SU-DHL-6 (cell line): Measurements from ENCODE around the gene RPS28.
"Not testable (repeated sequence)": the region's sequence is repeated elsewhere in the genome, so short reads cannot be mapped to it uniquely, and the experiment has no call there.

Experiments
- H2AFZ ChIP-seq: fragments of 200-600 bp; sonication (generic); 2 replicates; pipeline ENCODE4 v1.6.1; 2014; ENCODE audit warnings: low read depth, mild to moderate bottlenecking, moderate library complexity, mixed read lengths, antibody characterized with exemption, low read length; ENCODE audit not compliant: severe bottlenecking
- H3F3A ChIP-seq: fragments of 200-600 bp; shearing (Covaris generic); 2 replicates; pipeline ENCODE4 v1.6.0; 2016; ENCODE audit warnings: antibody characterized with exemption, mild to moderate bottlenecking; ENCODE audit not compliant: insufficient read depth
- H3K27ac ChIP-seq: fragments of 200-600 bp; sonication (generic); 2 replicates; pipeline ENCODE4 v1.5.1; 2016; ENCODE audit warnings: low read depth, mild to moderate bottlenecking, low read length, moderate library complexity, mixed read lengths
- H3K27me3 ChIP-seq: fragments of 200-600 bp; sonication (generic), shearing (Covaris generic); 2 replicates; pipeline ENCODE4 v1.6.0; 2014; ENCODE audit warnings: mild to moderate bottlenecking, low read length
- H3K36me3 ChIP-seq: fragments of 200-600 bp; sonication (generic); 2 replicates; pipeline ENCODE4 v1.6.1; 2014; ENCODE audit warnings: mild to moderate bottlenecking, low read length, mixed read lengths
- H3K4me2 ChIP-seq: fragments of 300-600, 200-600 bp; shearing (Covaris generic), sonication (generic); 2 replicates; pipeline ENCODE4 v1.6.0; 2014; ENCODE audit warnings: low read length, low read depth, mild to moderate bottlenecking; ENCODE audit not compliant: poor library complexity, severe bottlenecking
- H3K4me3 ChIP-seq: fragments of 200-600 bp; sonication (generic); 2 replicates; pipeline ENCODE4 v1.5.1; 2014; ENCODE audit warnings: antibody characterized with exemption, low read length, mild to moderate bottlenecking, mixed read lengths; ENCODE audit not compliant: insufficient read depth, poor library complexity, severe bottlenecking
- H3K79me2 ChIP-seq: fragments of 200-600 bp; sonication (generic); 2 replicates; pipeline ENCODE4 v1.6.1; 2014; ENCODE audit warnings: mild to moderate bottlenecking, low read length, moderate library complexity; ENCODE audit not compliant: insufficient read depth
- H3K9ac ChIP-seq: fragments of 200-600 bp; sonication (generic); 2 replicates; pipeline ENCODE4 v1.7.0; 2014; ENCODE audit warnings: mild to moderate bottlenecking, low read length
- H3K9me2 ChIP-seq: fragments of 200-600 bp; sonication (generic); replicated peaks from 2 replicates; pipeline ENCODE4 v1.6.1; 2014; ENCODE audit warnings: low read length; ENCODE audit not compliant: insufficient read depth
- H3K9me3 ChIP-seq: fragments of 200-600 bp; sonication (generic); 2 replicates; pipeline ENCODE4 v1.6.1; 2014; ENCODE audit warnings: low read length, mixed read lengths; ENCODE audit not compliant: insufficient read depth
- H4K20me1 ChIP-seq: fragments of 200-600 bp; sonication (generic); 2 replicates; pipeline ENCODE4 v1.6.1; 2014; ENCODE audit warnings: low read depth, mild to moderate bottlenecking, antibody characterized with exemption, low read length, moderate library complexity, mixed read lengths
- EZH2phosphoT487 ChIP-seq: fragments of 200-600 bp; sonication (generic), shearing (Covaris generic); conservative IDR thresholded peaks from 2 replicates; pipeline ENCODE4 v1.6.1; 2018; ENCODE audit warnings: mild to moderate bottlenecking, antibody characterized with exemption, low read length, moderate library complexity, mixed read lengths
- TF ChIP-seq, protein P1 (sequence below): fragments of 200-600 bp; sonication (generic); IDR thresholded peaks from one replicate; pipeline ENCODE4 v1.5.1; 2017; ENCODE audit warnings: antibody characterized with exemption, mild to moderate bottlenecking, low read length, moderate library complexity; ENCODE audit not compliant: insufficient read depth, poor library complexity, severe bottlenecking

Gene RPS28

DNA sequence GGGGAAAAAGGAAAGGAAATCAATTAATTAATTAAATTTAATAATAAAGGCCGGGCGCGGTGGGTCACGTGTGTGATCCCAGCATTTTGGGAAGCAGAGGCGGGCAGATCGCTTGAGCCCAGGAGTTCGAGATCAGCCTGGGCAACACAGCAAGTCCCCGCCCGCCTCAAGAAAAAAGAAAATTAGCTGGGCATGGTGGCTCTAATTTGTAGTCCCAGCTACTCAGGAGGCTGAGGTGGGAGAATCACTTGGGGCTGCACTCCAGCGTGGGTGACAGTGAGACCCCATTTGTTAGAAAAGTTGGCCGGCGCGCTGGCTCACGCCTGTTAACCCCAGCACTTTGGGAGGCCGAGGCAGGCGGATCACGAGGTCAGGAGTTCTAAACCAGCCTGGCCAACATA, 12.4 kb upstream of the RPS28 start:
- peak overlapping the region; percentile 63 for H3K27ac ChIP-seq

DNA sequence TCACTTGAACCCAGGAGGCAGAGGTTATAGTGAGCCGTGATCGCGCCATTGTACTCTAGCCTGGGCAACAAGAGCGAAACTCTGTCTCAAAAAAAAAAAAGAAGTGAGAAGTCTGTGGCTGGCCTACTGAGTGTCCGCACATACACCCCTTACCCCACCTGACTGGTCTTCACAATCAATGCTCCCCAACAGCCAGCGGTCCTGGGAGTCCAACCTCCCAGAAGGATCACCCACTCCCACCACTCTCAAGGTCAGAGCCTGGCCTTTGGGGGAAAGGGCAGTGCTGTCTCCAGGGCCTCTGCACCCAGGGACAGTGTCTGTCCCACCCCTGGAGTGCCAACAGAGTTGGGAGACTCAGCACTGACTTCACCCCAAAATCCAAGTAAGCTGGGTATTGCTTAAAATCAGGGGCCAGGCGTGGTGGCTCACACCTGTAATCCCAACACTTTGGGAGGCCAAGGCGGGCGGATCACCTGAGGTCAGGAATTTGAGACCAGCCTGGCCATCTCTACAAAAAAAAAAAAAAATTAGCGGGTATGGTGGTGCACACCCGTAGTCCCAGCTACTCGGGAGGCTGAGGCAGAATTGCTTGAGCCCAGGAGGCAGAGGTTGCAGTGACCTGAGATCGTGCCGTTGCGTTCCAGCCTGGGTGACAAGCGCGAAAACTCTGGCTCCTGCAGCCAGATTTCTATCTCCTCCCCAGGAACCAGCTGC, 10.8 kb upstream of the RPS28 start:
- Histone ChIP-seq H3K27me3 (no peaks in the 10 kb centered on the region), H4K20me1 (no peaks in the 10 kb centered on the region), H3K36me3 (no peaks in the 10 kb centered on the region), H3K4me2 (no peak overlapping the region), H3K4me3 (no peak overlapping the region), H3K79me2 (peaks cover 21% of the 10 kb centered on the region), H3K9ac (no peak overlapping the region), H3F3A (no peaks in the 10 kb centered on the region), H3K9me3 (no peaks in the 10 kb centered on the region), H2AFZ (no peak overlapping the region), H3K9me2 (no peaks in the 10 kb centered on the region), H3K27ac (no peak overlapping the region)
- no peak for TF ChIP-seq EZH2phosphoT487
- TF ChIP-seq, protein P1, sequence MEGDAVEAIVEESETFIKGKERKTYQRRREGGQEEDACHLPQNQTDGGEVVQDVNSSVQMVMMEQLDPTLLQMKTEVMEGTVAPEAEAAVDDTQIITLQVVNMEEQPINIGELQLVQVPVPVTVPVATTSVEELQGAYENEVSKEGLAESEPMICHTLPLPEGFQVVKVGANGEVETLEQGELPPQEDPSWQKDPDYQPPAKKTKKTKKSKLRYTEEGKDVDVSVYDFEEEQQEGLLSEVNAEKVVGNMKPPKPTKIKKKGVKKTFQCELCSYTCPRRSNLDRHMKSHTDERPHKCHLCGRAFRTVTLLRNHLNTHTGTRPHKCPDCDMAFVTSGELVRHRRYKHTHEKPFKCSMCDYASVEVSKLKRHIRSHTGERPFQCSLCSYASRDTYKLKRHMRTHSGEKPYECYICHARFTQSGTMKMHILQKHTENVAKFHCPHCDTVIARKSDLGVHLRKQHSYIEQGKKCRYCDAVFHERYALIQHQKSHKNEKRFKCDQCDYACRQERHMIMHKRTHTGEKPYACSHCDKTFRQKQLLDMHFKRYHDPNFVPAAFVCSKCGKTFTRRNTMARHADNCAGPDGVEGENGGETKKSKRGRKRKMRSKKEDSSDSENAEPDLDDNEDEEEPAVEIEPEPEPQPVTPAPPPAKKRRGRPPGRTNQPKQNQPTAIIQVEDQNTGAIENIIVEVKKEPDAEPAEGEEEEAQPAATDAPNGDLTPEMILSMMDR = no peak

More for the DNA sequence above, 12.4 kb upstream of the RPS28 start:
- peak overlapping the region; percentile 66 for H3K4me3 ChIP-seq
- H3K9me3 ChIP-seq = no peaks in the 10 kb centered on the region
- H3K79me2 ChIP-seq = peaks cover 26% of the 10 kb centered on the region
- no peaks in the 10 kb centered on the region for H3F3A ChIP-seq
- peak overlapping the region; percentile 87 for H3K9ac ChIP-seq
- peak overlapping the region; percentile 72 for H2AFZ ChIP-seq
- H4K20me1 ChIP-seq = no peaks in the 10 kb centered on the region
- TF ChIP-seq, protein P1 = no peak
- TF ChIP-seq EZH2phosphoT487 = no peak
- H3K4me2 ChIP-seq = peak overlapping the region; percentile 87
- H3K27me3 ChIP-seq = no peaks in the 10 kb centered on the region
- H3K9me2 ChIP-seq = no peaks in the 10 kb centered on the region
- no peaks in the 10 kb centered on the region for H3K36me3 ChIP-seq

DNA sequence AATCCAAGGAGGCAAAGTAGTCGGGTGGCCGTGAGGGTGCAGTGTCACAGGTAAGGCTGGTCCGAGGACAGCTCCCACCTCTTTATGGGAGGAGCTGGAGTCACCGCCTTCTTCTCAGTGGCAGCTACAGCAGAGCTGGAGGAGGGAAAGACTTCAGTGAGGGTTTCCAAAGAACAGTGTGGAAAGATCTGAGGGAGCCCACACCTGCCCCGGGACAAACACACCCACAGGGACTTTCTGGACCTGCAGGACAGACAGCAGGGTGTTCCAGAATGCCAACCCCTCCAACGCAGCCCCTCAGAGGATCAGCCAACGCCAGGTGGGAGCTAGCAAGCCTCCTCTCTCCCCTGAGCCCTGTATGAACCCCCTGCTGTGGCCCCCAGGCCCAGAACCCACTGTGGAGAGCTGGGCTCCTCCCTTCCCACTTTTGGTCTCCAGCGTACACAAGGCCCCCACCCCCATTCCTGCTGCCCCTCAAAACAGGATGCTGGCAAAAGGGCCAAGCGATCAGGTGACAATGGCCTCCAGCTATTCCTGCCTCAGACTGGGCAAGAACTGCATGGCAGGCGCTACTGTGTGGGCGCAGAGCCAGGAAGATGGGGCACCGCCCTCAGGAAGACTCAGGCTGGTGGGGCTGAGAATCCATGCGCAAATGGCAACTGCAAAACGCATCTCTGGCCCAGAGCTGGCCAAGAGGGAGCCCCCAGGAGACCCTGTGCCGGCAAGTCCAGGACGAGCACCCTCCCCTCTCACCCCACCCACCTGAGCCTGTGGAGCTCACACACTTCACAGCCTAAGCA, 9.6 kb upstream of the RPS28 start:
- H3K36me3 ChIP-seq = no peaks in the 10 kb centered on the region
- H4K20me1 ChIP-seq = no peaks in the 10 kb centered on the region
- H3K9ac ChIP-seq = no peak overlapping the region

DNA sequence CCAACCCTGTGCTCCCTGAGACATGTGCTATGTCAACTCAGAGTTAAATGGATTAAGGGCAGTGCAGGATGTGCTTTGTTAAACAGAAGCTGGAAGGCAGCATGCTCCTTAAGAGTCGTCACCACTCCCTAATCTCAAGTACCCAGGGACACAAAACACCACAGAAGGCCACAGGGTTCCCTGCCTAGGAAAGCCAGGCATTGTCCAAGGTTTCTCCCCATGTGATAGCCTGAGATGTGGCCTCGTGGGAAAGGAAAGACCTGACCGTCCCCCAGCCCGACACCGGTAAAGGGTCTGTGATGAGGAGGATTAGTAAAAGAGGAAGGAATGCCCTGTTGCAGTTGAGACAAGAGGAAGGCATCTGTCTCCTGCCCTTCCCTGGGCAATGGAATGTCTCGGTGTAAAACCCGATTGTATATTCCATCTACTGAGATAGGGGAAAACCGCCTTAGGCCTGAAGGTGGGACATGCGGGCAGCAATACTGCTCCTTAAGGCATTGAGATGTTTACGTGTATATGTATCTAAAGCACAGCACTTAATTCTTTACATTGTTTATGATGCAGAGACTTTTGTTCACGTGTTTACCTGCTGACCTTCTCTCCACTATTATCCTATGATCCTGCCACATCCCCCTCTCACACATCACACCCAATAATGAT, 6.2 kb upstream of the RPS28 start:
- H3K4me3 ChIP-seq, H3K79me2 ChIP-seq, H3K4me2 ChIP-seq, H3K9me3 ChIP-seq, H3K9ac ChIP-seq, H3K36me3 ChIP-seq, H2AFZ ChIP-seq, H4K20me1 ChIP-seq, H3K27me3 ChIP-seq, H3K27ac ChIP-seq, H3K9me2 ChIP-seq, H3F3A ChIP-seq: not testable (repeated sequence)

More for the DNA sequence above, 9.6 kb upstream of the RPS28 start:
- H3K9me2 ChIP-seq = no peaks in the 10 kb centered on the region
- peaks cover 12% of the 10 kb centered on the region for H3K79me2 ChIP-seq
- no peaks in the 10 kb centered on the region for H3K27me3 ChIP-seq
- no peak overlapping the region for H3K27ac ChIP-seq
- no peak overlapping the region for H2AFZ ChIP-seq
- H3K4me3 ChIP-seq = no peak overlapping the region
- no peaks in the 10 kb centered on the region for H3K9me3 ChIP-seq
- H3K4me2 ChIP-seq = no peak overlapping the region
- TF ChIP-seq EZH2phosphoT487 = no peak
- TF ChIP-seq, protein P1 = no peak
- no peaks in the 10 kb centered on the region for H3F3A ChIP-seq
